ENCODE results near the gene BIRC7. TPM values are rescaled to one million over a fixed set of nuclear protein-coding genes. Genes with fewer than 3 reads are reported as not detected.
A peak's percentile ranks its signal among the peaks of the same experiment; 100 is the strongest.

Gene BIRC7
- total RNA-seq, 1 experiment from 2014 or later = not detected

- H3K79me2 ChIP-seq (ENCODE audit: low read depth) = no peaks in the 10 kb centered on the region
- POLR2A ChIA-PET (ENCODE audit: unreplicated experiment) = interaction anchor here (1.1 kb wide), 1 partner anchor 11 kb away, joined by 11 read pairs; no protein-coding TSS in a partner anchor
- H3K9me2 ChIP-seq (ENCODE audit: insufficient read depth) = no peaks in the 10 kb centered on the region
- H3K27me3 ChIP-seq (ENCODE audit: insufficient read depth, low read depth) = no peaks in the 10 kb centered on the region
- H3K36me3 ChIP-seq (ENCODE audit: low read depth) = no peaks in the 10 kb centered on the region
- H3F3A ChIP-seq (ENCODE audit: insufficient read depth, low read depth) = peaks cover 25% of the 10 kb centered on the region; the same call in 1 of the 2 replicates
- H3K4me3 ChIP-seq = no peak overlapping the region
- BruUV-seq (replicated peaks) = no TSS peak
- TF ChIP-seq EZH2 (IDR thresholded peaks at IDR 0.05; ENCODE audit: low read depth) (no peak), CTCF (conservative IDR thresholded peaks at IDR 0.05) (peak; percentile 79)
- H2AFZ ChIP-seq = no peak overlapping the region
- intact Hi-C loops (cut with micrococcal nuclease; ENCODE audit: unreplicated experiment) = no loop called here
- CTCF ChIA-PET = interaction anchor here (1.4 kb wide), 1 partner anchor 12 kb away, joined by 8 read pairs; no protein-coding TSS in a partner anchor
- no peak overlapping the region for H3K27ac ChIP-seq
- peak overlapping the region; percentile 30 for H3K4me2 ChIP-seq
- peaks cover 35% of the 10 kb centered on the region for H3K4me1 ChIP-seq (replicated peaks; ENCODE audit: insufficient read depth)
- DNase-seq = peak; percentile 54 to 65
- H4K20me1 ChIP-seq (ENCODE audit: insufficient read depth) = no peaks in the 10 kb centered on the region
- no peaks in the 10 kb centered on the region for H3K9me3 ChIP-seq (ENCODE audit: insufficient read depth, low read depth)
Observed at GRCh38 chr20:63234693-63235398, 859 bp upstream of the BIRC7 start.

- Histone ChIP-seq H3F3A (ENCODE audit: insufficient read depth, low read depth) (peaks cover 23% of the 10 kb centered on the region; the same call in 1 of the 2 replicates), H3K9me2 (ENCODE audit: insufficient read depth) (no peaks in the 10 kb centered on the region), H3K9me3 (ENCODE audit: insufficient read depth, low read depth) (no peaks in the 10 kb centered on the region), H3K36me3 (ENCODE audit: low read depth) (no peaks in the 10 kb centered on the region), H3K4me1 (replicated peaks; ENCODE audit: insufficient read depth) (peaks cover 32% of the 10 kb centered on the region), H3K79me2 (ENCODE audit: low read depth) (no peaks in the 10 kb centered on the region), H3K27ac (no peak overlapping the region), H2AFZ (no peak overlapping the region), H3K27me3 (ENCODE audit: insufficient read depth, low read depth) (no peaks in the 10 kb centered on the region), H3K4me2 (no peak overlapping the region), H4K20me1 (ENCODE audit: insufficient read depth) (no peaks in the 10 kb centered on the region), H3K4me3 (no peak overlapping the region)
- ChIA-PET CTCF (no interaction called here), POLR2A (ENCODE audit: unreplicated experiment) (no interaction called here)
- DNase-seq = no peak
- TF ChIP-seq CTCF (conservative IDR thresholded peaks at IDR 0.05) (no peak), EZH2 (IDR thresholded peaks at IDR 0.05; ENCODE audit: low read depth) (no peak)
- no TSS peak for BruUV-seq (replicated peaks)
- intact Hi-C loops (cut with micrococcal nuclease; ENCODE audit: unreplicated experiment) = no loop called here
Observed at GRCh38 chr20:63236116-63236837, 572 bp downstream of the BIRC7 start.

- Histone ChIP-seq H3K36me3 (ENCODE audit: low read depth) (no peaks in the 10 kb centered on the region), H3K4me2 (no peak overlapping the region), H3K9me3 (ENCODE audit: insufficient read depth, low read depth) (no peaks in the 10 kb centered on the region), H3K4me1 (replicated peaks; ENCODE audit: insufficient read depth) (peaks cover 15% of the 10 kb centered on the region), H3F3A (ENCODE audit: insufficient read depth, low read depth) (peaks cover 6% of the 10 kb centered on the region; the same call in 1 of the 2 replicates), H3K79me2 (ENCODE audit: low read depth) (no peaks in the 10 kb centered on the region), H3K9me2 (ENCODE audit: insufficient read depth) (no peaks in the 10 kb centered on the region), H3K4me3 (no peak overlapping the region), H4K20me1 (ENCODE audit: insufficient read depth) (no peaks in the 10 kb centered on the region), H3K27me3 (ENCODE audit: insufficient read depth, low read depth) (0 out of 2 replicates have a peak, but pooled peaks cover 4% of the 10 kb centered on the region), H2AFZ (no peak overlapping the region), H3K27ac (no peak overlapping the region)
- no peak for DNase-seq
- intact Hi-C loops (cut with micrococcal nuclease; ENCODE audit: unreplicated experiment) = no loop called here
- TF ChIP-seq EZH2 (IDR thresholded peaks at IDR 0.05; ENCODE audit: low read depth) (no peak), CTCF (conservative IDR thresholded peaks at IDR 0.05) (no peak)
- POLR2A ChIA-PET (ENCODE audit: unreplicated experiment) = no interaction called here
- BruUV-seq (replicated peaks) = no TSS peak
- CTCF ChIA-PET = interaction anchor here (0.6 kb wide), 1 partner anchor 12 kb away, joined by 3 read pairs; no protein-coding TSS in a partner anchor
Observed at GRCh38 chr20:63238031-63238430, 2.3 kb downstream of the BIRC7 start.
